GM19193 (cell line): ENCODE measurements around the gene PRPF39.

Source experiments
- POLR2A ChIP-seq: IDR thresholded peaks from 4 replicates; pipeline ENCODE4 v1.6.1; 2011; ENCODE audit not compliant: insufficient read depth, insufficient read length; ENCODE audit errors: extremely low read depth

The PRPF39 gene

GRCh38 chr14:45083976-45084722 is at the start of gene PRPF39:
Gene PRPF39 (plus strand): TSS chr14:45084116. CDS start chr14:45095240, 11,124 bp downstream.
- TF ChIP-seq POLR2A: peak; percentile 95

- TF ChIP-seq POLR2A: no peak
Measured at GRCh38 chr14:45034730-45035129, 49.2 kb upstream of the PRPF39 start.

DNA sequence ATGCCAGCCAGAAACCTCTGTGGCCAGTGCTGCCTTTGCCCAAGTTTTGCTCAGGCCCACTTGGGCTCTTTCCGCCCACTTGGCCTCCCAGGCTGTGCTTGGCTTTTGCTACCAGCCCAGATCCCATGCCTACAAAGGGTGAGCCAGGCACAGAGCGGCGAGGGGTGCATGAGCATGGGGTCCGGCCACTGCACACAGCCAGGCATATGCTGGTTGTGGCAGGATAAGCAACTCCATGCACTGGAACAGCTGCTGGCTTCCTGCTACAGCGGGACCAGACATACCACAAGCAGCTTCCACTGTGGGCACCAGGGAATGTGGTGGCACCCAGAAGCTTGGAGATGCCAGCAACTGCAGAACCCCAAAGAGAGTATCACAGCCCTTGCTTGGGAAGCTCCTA is 45.7 kb upstream of the PRPF39 start:
- no peak for TF ChIP-seq POLR2A

DNA sequence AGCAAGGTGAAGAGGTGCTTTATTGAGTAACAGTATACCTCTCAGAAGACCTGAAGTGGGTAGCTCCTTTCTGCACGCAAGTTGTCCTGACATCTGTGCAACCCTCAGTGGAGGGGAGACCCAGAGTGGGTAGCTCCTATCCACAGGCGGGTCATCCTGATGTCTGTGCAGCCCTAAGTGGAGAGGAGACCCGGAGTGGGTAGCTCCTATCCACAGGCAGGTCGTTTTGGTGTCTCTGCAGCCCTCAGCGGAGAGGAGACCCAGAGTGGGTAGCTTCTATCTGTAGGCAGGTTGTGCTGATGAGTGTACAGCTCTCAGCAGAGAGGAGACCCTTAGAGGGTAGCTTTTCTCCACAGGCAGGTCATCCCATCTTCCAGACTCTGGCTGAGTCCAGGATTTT is 45.1 kb upstream of the PRPF39 start:
- no peak for TF ChIP-seq POLR2A

GRCh38 chr14:45039390-45039789 is 44.5 kb upstream of the PRPF39 start:
- no peak for TF ChIP-seq POLR2A

GRCh38 chr14:45041641-45042040 is 42.3 kb upstream of the PRPF39 start:
- TF ChIP-seq POLR2A: no peak

DNA sequence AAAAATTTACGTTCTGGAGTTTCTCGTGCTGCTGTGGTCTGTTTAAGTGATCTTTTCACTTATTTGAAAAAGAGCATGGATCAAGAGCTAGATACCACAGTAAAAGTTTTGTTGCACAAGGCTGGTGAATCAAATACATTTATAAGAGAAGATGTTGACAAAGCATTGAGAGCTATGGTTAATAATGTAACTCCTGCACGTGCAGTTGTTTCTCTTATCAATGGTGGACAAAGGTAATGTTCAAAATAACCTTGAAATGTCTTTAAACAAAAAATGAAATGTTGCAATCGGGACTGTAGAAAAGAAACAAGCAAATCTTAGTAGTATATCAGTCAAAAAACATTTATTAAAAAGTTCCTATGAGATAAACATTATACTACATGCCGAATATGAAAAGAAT is 39.3 kb upstream of the PRPF39 start:
- TF ChIP-seq POLR2A: no peak

- no peak for TF ChIP-seq POLR2A
Measured at GRCh38 chr14:45048385-45048784, 35.5 kb upstream of the PRPF39 start.

DNA sequence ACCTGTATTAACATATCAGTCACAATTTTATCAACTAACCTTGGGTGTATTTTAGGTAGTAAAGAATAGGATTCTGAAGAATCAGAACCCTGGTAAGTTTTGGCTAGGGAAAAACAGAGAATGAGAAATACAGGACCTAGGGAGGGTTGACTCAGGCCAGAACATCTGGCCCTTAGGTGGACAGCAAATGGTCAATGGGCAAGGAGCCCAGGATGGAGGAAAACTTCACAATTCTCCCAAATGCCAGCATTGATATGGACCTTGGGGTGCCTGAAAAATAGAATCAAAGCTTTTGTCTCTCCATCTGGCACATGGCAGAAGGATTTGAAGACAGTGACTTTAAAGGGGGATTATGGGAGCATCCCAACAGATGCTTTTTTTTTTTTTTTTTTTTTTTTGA is 32.7 kb upstream of the PRPF39 start:
- no peak for TF ChIP-seq POLR2A

DNA sequence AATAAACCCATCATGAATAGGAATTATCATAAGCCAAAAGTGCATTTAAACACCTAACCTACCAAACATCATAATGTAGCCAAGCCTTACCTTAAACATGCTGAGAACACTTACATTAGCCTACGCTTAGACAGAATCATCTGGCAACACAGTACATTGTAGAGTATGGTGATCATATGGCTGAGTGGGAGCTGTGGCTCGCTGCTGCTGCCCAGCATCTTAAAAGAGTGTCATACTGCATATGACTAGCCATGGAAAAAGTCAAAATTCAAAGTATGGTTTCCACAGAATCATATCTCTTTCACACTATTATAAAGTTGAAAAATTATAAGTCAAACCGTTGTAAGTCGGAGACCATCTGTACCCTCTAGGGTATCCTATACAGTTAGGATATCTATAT is 32.0 kb upstream of the PRPF39 start:
- no peak for TF ChIP-seq POLR2A

DNA sequence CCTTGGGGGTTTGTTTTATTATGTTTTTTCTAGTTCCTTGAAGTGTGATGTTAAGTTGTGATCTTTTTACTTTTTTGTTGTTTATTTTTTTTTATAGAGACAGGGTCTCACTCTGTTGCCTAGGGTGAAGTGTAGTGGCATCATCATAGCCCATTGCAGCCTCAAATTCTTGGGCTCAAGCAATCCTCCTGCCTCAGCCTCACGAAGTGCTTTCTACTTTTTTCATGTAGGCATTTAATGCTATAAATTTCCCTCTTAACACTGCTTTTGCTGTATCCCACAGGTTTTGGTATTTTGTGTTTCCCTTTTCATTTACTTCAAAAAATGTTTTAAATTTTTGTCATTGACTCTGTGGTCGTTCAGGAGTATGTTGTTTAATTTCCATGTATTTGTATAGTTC is 26.6 kb upstream of the PRPF39 start:
- no peak for TF ChIP-seq POLR2A

- no peak for TF ChIP-seq POLR2A
Measured at GRCh38 chr14:45057881-45058364, 26.0 kb upstream of the PRPF39 start.

DNA sequence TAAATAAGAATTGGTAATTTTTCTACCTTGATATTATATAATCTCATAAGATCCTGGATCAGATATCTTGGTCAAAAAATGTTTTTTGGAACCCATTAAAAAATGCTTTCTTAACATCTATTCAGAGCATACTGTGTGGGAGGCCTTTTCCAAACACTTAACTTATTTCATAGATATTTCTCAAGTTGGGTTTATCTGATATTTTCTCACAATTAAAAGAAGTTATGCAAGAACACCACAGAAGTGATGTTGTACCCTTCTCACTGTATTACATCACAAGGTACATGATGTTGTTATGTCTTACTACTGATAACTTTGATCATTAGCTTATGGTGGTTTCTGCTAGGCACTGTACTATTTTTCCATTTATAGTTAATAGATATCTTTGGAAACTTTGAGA is 23.4 kb upstream of the PRPF39 start:
- TF ChIP-seq POLR2A: no peak

DNA sequence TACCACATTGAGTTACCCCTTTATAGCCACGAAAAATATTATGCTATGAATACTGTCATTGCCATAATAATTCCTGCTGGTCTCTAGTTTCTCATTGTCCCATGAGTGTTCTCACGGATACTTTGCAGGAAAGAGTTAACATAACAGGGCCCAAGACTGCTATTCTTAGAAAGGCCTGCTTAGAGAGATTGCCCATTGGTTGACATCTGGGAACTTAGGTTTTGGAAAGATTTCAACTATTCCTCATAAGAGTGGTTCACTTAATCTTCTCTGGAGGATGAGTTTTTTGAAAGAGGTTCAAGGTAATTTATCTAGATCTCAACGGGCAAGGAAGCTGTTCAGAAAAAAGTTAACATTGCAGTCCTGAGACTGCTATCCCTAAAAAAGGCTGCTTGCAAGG is 18.4 kb upstream of the PRPF39 start:
- TF ChIP-seq POLR2A: no peak

DNA sequence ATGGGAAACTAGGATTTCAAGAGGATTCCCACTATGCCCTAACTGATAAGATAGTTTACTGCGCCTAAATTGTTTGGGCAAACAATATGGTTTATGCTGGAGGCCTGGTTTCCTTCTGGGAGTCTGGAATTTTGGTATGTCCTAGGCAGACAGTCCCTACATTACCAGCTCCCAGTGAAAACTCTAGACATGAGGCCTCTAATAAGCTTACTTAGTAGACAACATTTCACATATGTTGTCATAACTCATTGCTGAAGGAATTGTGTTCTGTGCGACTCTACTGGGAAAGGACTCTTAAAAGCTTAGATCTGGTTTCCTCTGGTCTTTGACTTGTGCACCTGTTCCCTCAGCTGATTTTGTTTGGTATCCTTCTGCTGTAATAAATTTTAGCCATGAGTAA is 18.0 kb upstream of the PRPF39 start:
- TF ChIP-seq POLR2A: no peak

- TF ChIP-seq POLR2A: no peak
Measured at GRCh38 chr14:45066667-45067066, 17.2 kb upstream of the PRPF39 start.

- no peak for TF ChIP-seq POLR2A
Measured at GRCh38 chr14:45068396-45068795, 15.5 kb upstream of the PRPF39 start.

DNA sequence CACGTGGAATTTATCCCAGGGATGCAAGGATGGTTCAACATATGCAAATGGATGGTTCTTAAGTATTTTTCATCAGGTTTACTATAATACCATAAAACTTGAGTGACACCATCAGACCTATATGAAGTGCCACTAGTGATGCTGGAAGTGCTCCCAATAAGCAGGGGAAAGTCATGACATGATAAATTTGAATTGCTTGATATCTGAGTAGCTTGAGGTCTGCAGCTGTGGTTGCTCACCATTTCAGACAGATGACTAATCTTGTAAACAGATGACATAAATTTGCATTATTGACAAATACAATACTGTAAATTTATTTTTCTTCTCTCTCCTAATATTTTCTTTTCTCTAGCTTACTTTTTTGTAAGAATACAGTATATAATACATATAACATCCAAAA is 13.7 kb upstream of the PRPF39 start:
- no peak for TF ChIP-seq POLR2A

- TF ChIP-seq POLR2A: no peak
Measured at GRCh38 chr14:45072126-45072525, 11.8 kb upstream of the PRPF39 start.
